ENCODE data around the gene CD2AP.
"Not testable (repeated sequence)": the region's sequence is repeated elsewhere in the genome, so short reads cannot be mapped to it uniquely, and the experiment has no call there.

CD2AP gene

DNA sequence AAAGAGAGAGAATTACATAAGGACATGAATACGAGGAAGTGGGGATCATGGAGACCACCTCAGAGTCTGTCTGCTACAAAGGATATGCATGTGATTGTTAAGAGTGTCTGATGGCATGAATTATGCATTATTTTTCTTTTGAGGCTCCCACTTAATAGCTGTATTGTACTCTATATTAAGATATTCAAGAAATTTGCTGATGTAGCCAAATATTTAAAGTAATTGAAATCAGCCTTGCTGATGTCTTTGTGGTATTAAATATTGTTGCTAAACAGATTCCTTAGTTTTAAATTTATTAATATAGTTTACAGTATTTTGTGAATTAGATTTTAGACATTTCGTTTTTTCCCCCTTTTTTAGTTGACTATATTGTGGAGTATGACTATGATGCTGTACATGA is 25.3 kb downstream of the CD2AP start:
- no peak for DNase-seq

DNA sequence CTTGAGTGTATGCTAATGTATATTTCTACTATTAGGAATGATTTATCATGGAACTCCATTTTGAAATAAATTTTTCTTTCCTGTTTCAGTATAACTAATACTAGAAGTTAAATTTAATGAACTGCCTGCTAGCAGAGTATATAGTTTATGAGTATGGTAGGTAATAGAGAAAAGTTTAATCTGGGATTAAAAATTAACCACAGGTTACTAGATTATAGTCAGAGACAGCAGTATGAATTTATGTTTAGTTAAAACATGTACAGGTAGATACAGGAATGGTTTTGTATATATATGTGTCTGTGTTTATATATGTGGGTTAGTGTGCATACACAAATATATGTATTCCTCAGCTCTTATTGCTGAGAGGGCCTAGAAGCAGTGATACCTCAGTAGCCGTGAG is 32.3 kb downstream of the CD2AP start:
- no peak for DNase-seq

DNA sequence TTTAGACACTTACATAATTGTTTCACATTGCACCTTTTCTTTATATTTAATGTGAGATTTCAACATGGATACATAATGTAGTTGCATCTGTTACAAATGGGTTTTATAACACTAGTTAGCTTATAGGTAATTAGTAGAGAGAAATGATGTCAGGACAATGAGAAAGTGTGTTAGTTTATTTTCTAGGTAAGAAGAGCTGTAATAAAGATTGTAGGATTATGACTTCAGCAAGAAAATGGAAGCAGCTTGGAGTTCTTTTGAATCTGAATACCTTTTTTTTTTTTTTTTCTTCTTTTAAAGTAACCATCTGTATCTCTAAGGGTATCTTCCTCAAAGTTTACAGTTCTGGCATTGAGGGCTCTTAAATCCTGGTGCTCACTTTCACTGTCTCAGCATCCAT is 35.3 kb downstream of the CD2AP start:
- DNase-seq = no peak

DNA sequence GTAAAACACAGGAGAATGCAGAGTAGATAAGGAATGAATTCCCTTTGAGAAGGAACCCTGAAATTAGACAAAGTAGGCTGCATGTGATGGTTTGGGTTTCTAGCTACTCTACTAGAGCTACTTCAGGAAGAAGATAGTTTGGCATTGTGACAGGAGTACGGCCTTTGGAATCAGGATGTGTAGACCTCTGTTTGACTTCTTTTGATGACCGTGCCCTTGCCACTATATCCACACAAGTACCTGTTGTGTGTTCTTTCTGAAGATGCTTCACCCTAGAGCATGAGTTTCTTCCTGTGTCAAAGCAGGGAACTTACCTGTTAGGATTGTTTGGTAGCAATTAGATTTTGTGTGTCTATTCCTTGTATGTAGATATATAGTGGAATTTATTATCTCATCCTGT is 41.7 kb downstream of the CD2AP start:
- no peak for DNase-seq

DNA sequence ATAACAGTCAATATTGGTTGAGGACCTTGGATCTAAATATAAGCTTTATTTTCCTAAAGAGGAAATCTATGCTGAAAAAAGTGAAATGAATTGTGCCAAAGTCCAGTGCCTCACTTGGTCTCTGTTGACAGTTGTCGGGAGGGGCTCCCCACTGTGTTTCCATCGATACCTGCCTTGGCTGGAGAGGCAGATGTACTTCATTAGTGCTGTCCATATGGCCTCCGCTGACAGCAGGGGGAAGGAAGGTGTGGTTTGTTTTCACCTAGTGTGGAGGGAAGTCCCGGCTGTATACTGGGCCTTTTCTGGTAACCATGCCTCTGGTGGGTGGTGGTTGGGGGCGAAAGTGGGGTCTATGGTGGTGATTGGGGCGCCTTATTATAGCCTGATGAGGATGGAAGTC is 42.7 kb downstream of the CD2AP start:
- DNase-seq = no peak

DNA sequence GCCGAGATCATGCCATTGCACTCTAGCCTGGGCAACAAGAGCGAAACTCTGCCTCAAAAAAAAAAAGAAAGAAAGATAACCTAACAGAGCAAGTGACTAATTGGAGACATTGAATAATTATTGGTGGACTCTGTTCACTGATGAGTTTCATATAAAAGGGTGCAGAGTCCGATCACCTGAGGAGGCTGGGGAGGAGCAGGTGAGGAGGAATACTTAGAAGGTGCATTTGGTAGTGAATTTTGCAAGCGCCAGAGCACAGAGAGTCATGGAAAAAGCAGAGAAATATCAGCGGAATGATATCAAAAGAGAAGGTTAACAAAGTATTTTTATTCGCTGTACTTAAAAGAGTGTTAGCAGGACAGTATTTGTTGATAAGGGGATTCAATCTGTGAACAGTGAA is 44.4 kb downstream of the CD2AP start:
- DNase-seq = no peak

DNA sequence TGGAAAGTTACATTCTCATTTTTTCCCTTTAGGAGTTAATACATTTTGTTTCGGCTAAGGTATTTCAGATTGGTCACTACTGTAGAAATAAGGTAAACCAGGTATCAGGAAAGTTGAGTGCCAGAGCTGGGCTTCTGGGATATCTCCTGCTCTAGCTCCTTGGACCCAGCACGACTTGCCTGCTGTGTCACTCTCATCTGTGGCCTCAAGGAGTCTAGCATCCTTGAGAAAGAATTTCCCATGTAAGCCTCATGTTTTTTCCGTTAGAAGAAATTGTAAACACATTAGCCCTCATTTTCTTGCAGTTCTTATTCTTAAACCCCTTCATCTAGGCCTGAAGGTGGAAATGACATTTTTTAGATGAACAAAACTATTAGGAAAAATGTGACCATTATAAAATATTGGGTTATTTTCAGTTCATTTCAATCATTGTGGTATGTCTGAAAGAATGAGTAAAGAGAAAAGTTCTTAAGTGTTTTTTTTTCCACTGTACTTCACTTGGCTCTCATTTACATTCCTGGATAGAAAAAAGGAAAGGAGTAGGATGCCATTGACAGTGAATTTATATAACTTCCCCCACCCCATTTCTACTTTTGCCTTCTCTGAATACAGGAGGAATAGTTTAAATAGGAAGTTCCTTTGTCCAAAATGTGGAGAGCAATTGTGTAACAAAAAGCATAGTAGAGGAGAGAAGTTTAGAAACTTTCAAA is 46.7 kb downstream of the CD2AP start:
- no peak for DNase-seq

DNA sequence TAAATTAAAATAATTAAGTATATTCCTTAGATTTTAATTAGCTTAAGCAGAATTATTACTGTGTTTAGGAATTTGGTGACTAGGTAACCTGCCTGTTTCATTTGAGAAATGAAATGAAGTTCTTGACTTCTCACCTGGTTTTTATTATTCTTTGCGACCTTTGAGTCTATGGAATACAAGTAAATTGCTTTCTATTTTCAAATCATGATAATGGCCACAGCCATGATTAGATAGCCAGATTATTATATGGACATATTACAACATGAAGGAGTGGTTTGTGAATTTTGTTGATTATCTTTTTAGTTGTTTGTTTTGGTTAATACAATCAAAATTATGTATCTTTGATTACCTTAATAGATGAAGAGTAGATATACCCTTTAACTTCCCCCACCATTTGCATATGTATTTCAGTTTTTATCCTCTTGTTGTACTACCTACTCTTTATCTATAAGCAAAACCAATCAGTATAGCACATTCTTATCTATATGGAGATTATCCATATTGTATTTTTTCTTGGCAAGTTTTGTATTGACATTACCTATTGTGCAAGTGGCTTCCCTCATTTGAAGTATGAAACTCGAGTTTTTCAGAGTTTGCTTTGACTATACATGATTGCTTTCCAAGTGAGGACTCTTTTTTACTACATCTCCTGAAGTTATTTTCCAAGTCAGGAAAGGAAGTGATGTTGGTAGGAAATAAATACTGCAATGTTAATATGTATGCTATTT is 47.9 kb downstream of the CD2AP start:
- no peak for DNase-seq

DNA sequence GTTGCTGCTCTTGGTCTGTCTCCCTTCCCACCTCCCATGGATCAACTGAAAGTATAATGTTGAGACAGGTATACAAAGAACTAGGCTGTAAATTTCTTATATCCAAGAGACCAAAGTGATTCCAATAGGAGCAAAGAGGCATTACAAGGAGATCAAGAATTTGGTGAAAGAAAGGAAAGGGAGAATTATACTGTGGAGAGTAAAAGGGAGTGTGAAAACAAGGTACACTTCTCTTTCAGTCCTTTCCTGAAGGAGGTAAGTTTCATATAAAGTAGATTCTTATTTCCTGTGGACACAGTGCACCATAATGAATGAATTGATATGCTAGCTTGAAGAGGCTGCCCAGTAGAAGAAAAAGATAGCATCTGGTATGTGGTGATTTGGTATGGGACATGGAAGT is 49.7 kb downstream of the CD2AP start:
- DNase-seq = no peak

DNA sequence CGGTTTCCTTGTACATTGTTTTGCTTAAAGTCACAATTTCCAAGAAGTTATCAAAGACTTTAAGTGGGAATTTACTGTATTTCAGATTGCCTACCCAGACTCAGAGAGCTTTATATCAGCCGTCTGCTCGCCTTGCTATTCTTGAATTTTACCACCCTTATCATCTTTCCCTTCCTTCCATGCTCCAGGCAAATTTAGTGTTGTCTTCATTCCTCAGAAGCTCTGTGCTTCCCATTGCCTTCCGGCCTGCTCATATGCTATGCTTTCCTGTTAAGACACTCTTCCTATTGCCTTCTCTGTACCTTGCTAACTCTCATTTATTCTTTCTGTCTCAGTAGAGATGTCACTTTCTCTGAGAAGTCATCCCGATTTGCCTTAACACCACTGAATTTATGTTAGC is 52.1 kb downstream of the CD2AP start:
- DNase-seq = no peak

DNA sequence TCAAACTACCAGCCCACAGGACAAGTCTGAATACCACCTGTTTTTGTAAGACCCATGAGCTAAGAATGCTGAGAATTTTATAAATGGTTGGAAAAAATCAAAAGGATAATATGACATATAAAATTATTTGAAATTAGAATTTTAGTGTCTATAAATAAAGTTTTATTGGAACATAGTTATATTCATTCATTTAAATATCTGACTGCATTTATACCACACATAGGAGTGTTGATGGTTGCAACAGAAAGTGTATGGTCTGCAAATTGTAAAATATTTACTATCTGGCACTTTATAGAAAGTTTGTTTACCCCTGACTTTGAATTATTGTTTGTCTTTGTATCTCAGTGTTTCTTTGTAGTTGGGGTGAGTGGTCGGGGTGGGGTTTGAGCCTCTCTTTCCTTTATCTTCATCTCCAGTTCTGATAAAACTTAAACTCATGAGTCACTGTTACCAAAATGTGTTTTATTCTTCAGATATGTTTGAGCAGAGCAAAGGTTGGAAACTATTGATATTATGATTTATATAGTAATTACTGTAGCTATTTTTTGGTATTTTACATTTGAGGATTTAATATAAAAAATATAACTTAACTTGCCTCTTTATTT is 55.5 kb downstream of the CD2AP start:
- DNase-seq = no peak

DNA sequence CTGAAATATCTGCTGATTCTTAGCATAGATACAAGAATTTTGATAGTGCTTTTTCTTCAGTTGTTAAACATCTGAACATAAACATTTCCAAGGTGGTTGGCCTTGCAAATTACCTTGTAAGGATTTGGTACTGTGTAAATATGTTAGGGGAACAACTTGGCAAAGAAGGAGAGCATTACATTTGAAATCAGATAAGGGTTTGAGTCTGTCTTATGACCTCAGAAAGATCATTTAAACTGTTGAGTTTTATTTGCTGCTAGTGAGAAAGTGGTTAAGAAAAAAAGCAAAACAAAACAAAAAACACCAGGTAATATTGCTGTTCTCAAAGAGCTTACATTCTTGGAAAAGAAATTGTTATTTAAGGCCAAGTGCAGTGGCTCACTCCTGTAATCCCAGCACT is 56.5 kb downstream of the CD2AP start:
- DNase-seq = no peak

DNA sequence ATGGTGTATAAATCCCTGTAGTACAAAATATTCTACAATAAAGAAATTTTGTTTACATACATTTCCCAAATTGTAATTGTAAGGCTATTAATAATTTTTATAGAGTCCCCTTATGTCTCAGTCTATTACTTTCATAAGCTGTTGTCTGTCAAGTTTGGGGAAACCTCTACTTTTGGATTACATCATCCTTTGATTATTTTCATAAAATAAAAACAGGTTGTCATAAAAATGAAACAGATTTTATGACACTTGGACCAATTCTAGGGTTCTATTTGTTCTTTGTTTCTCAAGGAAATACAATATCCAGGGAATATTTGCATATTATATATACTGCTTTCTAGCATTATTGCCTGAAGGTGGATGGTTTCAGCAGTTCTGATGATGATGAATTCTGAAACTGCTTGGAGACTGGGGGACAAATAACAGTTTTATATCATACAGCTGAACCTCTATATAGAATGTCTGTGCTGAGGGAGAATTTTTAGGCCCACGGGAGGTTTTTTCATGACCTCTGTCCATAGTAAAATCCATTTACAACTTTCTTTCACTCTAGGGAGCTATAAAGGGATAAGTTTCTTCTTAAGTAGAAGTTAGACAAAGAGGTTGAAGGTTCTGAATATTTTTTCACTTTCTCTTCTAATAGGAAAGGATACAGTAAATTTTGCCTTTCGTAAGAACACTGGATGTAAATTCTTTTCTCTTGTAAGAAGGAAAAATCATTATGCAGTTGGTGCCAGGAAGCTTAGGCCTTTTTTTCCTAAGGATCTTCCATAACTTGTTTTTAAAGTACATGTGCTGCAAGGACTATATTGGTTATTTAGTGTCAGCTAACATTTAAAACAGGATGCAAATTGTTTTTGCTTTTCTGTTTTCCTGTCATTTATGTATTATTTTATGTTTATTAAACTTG is 58.0 kb downstream of the CD2AP start:
- DNase-seq = no peak

DNA sequence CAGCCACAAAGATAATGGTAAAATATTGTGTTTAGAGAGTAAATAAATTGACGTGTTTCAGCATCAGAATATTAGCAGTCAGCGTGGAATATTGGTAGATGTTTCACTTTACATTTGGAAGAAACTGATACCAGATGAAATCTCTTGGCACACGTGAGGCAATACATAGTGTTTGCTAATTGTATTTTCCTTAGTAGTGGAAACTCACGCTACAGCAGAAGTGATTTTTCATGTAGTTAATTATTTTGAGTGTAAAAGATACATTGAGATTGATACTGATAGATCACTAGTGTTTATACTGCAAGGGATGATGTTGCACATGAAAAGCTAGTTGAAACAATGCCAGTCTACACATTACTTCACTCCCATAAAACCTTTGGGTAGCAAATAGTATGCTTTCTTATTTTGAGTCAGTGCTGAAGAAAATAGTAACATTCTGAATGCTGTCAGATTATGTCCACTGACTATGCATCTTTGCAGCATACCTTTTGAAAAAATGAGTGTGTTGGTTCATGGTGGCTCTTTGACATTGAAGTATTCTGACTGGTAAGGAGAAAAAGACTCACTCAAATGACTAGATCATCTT is 59.3 kb downstream of the CD2AP start:
- no peak for DNase-seq

DNA sequence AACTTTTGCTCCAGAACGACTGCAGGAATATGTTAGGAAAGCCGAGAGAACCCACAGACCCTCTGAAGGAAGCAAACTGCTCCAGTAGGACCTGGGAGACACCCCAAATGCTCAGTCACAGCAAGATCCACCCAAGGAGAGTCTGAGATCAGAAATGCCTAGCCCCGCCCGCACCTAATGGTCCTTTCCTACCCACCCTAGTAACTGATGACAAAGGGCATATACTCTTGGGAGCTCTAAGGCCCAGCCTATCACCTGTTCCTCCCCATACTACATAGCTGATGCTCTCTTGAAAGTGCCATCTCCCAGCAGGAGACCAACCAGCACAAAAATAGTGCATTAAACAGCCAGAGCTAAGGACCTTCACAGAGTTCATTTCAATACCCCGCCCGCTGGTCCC is 67.6 kb downstream of the CD2AP start:
- DNase-seq = no peak

DNA sequence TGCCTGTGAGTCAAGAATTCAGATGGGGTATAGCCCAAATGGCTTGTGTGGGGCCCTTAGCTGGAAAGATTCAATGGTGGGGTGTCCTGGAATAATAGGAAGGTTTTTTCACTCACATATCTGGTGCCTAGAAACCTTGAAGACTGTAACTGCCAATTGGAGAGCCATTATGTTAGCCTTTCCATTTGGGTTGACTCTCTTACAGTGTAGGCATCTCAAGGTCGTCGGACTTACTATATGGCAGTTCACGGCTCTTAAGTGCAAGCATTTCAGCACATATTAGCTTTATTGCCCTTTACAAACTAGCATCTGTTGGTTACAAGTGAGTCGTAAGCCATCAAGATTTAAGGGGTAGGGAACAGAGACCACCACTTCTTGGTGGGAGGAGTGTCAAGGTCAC is 74.1 kb downstream of the CD2AP start:
- DNase-seq = no peak

DNA sequence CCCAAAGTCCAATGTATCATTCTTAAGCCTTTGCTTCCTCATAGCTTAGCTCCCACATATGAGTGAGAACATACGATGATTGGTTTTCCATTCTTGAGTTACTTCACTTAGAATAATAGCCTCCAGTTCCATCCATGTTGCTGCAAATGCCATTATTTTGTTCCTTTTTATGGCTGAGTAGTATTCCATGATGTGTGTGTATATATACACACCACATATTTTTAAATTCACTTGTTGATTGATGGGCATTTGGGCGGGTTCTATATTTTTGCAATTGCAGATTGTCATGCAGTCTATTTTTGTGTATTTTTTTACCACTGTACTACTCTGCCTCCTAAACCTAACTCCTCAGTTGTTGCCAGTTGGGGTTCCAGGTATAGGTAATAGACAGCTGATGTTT is 74.7 kb downstream of the CD2AP start:
- DNase-seq = no peak

DNA sequence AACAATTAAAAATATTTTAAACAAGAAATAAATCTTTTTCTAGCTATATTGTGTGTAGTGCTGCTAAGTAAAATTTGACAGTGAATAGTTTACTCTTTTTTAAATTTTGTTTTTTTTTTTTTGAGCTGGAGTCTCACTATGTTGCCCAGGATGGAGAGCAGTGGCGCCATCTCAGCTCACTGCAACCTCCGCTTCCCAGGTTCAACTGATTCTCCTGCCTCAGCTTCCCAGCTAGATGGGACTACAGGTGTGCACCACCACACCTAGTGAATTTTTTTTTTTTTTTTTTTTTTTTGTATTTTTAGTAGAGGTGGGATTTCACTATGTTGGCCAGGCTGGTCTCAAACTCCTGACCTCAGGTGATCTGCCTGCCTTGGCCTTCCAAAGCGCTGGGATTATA is 75.7 kb downstream of the CD2AP start:
- DNase-seq = not testable (repeated sequence)

DNA sequence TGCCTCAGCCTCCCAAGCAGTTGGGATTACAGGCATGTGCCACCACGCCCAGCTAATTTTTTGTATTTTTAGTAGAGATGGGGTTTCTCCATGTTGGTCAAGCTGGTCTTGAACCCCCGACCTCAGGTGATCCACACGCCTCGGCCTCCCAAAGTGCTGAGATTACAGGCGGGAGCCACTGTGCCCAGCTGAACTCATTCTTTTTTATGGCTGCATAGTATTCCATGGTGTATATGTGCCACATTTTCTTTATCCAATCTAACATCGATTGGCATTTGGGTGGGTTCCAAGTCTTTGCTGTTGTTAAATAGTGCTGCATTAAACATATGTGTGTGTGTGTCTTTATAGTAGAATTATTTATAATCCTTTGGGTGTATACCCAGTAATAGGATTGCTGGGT is 78.9 kb downstream of the CD2AP start:
- DNase-seq = not testable (repeated sequence)

DNA sequence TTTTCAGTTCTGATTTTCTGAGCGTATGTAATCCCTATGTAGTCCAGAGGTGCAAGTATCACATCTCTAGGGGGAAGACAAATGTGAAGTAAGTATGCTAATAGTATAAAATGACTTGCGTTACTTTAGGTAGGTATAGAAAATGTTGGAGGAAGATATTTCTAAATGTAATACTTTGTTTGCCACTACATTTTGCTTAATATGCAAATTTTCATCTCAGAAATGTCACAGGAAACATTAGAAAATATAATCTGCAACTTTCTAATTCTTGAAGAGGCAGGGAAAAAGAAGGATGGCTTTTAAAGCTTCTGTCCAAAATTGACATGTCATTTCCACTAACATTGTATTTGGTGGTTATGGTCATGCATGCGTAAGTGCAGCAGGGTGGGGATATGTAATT is 85.6 kb downstream of the CD2AP start:
- no peak for DNase-seq

DNA sequence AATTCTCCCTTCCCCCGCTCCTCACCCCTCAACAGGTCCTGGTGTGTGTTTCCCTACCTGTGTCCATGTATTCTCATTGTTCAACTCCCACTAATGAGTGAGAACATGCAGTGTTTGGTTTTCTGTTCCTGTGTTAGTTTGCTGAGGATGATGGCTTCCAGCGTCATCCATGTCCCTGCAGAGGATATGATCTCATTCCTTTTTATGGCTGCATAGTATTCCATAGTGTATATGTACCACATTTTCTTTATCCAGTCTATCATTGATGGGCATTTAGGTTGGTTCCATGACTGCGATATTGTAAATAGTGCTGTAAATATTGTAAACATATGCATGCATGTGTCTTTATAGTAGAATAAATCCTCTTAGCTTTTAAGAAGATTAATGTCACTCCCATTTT is 89.0 kb downstream of the CD2AP start:
- not testable (repeated sequence) for DNase-seq

DNA sequence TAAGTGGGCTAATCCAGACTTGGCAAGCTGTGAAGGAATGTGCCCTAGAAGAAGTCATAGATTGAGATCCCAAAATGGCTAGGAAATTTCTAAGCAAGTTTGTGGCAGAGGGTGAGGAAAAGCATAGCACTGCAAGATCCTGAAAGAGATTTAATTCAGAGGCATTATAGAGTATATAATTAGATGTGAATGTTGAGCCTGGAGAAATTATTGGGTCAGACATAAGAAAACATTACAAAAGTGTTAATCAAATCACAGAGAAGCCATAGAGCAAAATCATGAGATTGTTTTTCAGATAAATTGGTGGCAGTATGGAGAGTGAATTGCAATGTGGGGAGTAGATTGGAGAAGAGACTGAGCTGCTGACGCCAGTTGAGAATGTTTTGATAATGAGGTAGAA is 90.0 kb downstream of the CD2AP start:
- no peak for DNase-seq

DNA sequence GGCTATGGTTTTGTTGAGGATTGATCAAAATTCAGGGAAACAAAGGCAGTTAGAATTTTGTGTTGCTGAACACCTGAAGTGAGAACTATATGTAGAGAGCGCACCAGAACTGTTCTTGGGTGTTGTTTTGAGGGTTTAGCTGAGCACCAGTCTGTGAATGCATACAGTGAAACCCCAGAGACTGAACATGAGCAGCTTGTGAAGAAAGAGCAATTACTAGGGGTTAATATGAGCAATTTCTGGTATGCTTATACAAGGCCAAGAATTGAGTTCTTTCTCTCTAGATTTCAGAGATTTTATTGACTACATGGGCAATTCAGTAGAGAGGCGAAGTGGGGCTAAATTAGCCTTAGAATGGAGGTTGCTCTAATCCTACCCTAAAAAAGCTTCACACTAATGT is 93.9 kb downstream of the CD2AP start:
- DNase-seq = no peak
